T-cell (primary cell): ENCODE data around the gene NYAP2. TPM values are rescaled to one million over a fixed set of nuclear protein-coding genes. Genes with fewer than 3 reads are reported as not detected.

Experiments used
- ATAC-seq, 4 experiments: fragments of 200-7000 bp in 3 of 4; fragments of 150-1000 bp in 1 of 4; cut with Tn5 transposase; replicated peaks in 1 of 4; 1 replicate in 3 of 4; 2 replicates in 1 of 4; pipeline ENCODE4 v1.10.0; 2021; ENCODE audit warnings: moderate library complexity in 3 of 4, mild to moderate bottlenecking in 2 of 4, moderate number of reproducible peaks in 1 of 4
- CTCF ChIA-PET, 2 donors: fragments of 300-600 bp; sonication (Branson Sonifier 250); formaldehyde crosslinking; loops; one replicate each; lab custom pipeline; 2022; ENCODE audit warnings: antibody characterized with exemption in 2 of 2; lab: Charles Lee
- POLR2A ChIA-PET, 2 donors: fragments of 300-600 bp; sonication (Branson Sonifier 250); formaldehyde crosslinking; loops; one replicate each; lab custom pipeline; 2022; ENCODE audit warnings: antibody characterized with exemption in 2 of 2; lab: Charles Lee
- DNase-seq, 35 experiments: peaks; one replicate each; pipeline versions ENCODE4 v3.0.0 to v3.0.0-alpha.2; 2013 to 2023
- H3K27ac ChIP-seq: one replicate; pipeline ENCODE4 v1.5.1; 2013; ENCODE audit warnings: low read length
- H3K27me3 ChIP-seq, 2 experiments: replicated peaks in 1 of 2; 1 replicate in 1 of 2; 2 replicates in 1 of 2; pipeline versions ENCODE4 v1.6.1 to v1.7.0; 2013; ENCODE audit warnings: low read length in 1 of 2, mixed read lengths in 1 of 2; ENCODE audit not compliant: control insufficient read depth in 2 of 2, insufficient read depth in 2 of 2; ENCODE audit errors: extremely low read depth in 1 of 2
- H3K36me3 ChIP-seq, 2 donors: 1 replicate in 1 of 2; 2 replicates in 1 of 2; pipeline versions ENCODE4 v1.6.1 to v1.7.0; 2013; ENCODE audit warnings: low read length in 1 of 2; ENCODE audit not compliant: control insufficient read depth in 2 of 2, insufficient read depth in 1 of 2; ENCODE audit errors: extremely low read depth in 1 of 2
- H3K4me1 ChIP-seq, 2 experiments: 1 replicate in 1 of 2; 2 replicates in 1 of 2; pipeline versions ENCODE4 v1.6.1 to v1.7.0; 2013; ENCODE audit warnings: low read length in 2 of 2, mixed read lengths in 1 of 2; ENCODE audit not compliant: insufficient read depth in 2 of 2, control insufficient read depth in 1 of 2; ENCODE audit errors: extremely low read depth in 1 of 2
- H3K4me3 ChIP-seq, 2 donors: 1 replicate in 1 of 2; 2 replicates in 1 of 2; pipeline versions ENCODE4 v1.5.1 to v1.7.0; 2013; ENCODE audit warnings: mild to moderate bottlenecking in 2 of 2, low read length in 1 of 2, moderate library complexity in 1 of 2; ENCODE audit not compliant: control insufficient read depth in 1 of 2; ENCODE audit errors: extremely low read depth in 1 of 2
- H3K9me3 ChIP-seq: 2 replicates; pipeline ENCODE4 v1.7.0; 2013
- H3K27ac Mint-ChIP-seq, 2 donors: one replicate each; pipeline ENCODE4 v1.8.0; 2020 to 2021; ENCODE audit warnings: mild to moderate bottlenecking in 2 of 2, mixed read lengths in 2 of 2
- H3K27me3 Mint-ChIP-seq, 2 donors: one replicate each; pipeline ENCODE4 v1.8.0; 2021 to 2022; ENCODE audit warnings: mixed read lengths in 2 of 2
- H3K36me3 Mint-ChIP-seq: one replicate; pipeline ENCODE4 v1.8.0; 2021; ENCODE audit warnings: mixed read lengths
- H3K4me1 Mint-ChIP-seq, 3 donors: one replicate each; pipeline ENCODE4 v1.8.0; 2020 to 2022; ENCODE audit warnings: mixed read lengths in 3 of 3, mild to moderate bottlenecking in 1 of 3
- H3K4me3 Mint-ChIP-seq, 3 donors: one replicate each; pipeline ENCODE4 v1.8.0; 2020 to 2022; ENCODE audit warnings: mild to moderate bottlenecking in 3 of 3, mixed read lengths in 3 of 3, moderate library complexity in 3 of 3
- H3K9me3 Mint-ChIP-seq, 3 donors: one replicate each; pipeline ENCODE4 v1.8.0; 2020 to 2022; ENCODE audit warnings: mixed read lengths in 3 of 3
- WGBS: methylation state at CpG from one replicate; pipeline ENCODE4 v1.1.5; 2013; ENCODE audit warnings: missing lambda C conversion rate; ENCODE audit not compliant: insufficient coverage; 5-methylcytosine and 5-hydroxymethylcytosine counted together
- total RNA-seq, 35 experiments: library from RNA in 6 of 35; stranded (reverse) in 6 of 35; fragments of 120-200 nt in 1 of 35; gene quantifications; one replicate each; pipeline versions ENCODE4 v1.2.1 to v1.2.4 and lab custom pipeline; 2013 to 2026

Gene NYAP2
- total RNA-seq, 5 donors from 2014 or later (not counting 1 experiment from before 2014, with no cell fraction given): 0.06 to 0.15 TPM; not detected in 3

DNA sequence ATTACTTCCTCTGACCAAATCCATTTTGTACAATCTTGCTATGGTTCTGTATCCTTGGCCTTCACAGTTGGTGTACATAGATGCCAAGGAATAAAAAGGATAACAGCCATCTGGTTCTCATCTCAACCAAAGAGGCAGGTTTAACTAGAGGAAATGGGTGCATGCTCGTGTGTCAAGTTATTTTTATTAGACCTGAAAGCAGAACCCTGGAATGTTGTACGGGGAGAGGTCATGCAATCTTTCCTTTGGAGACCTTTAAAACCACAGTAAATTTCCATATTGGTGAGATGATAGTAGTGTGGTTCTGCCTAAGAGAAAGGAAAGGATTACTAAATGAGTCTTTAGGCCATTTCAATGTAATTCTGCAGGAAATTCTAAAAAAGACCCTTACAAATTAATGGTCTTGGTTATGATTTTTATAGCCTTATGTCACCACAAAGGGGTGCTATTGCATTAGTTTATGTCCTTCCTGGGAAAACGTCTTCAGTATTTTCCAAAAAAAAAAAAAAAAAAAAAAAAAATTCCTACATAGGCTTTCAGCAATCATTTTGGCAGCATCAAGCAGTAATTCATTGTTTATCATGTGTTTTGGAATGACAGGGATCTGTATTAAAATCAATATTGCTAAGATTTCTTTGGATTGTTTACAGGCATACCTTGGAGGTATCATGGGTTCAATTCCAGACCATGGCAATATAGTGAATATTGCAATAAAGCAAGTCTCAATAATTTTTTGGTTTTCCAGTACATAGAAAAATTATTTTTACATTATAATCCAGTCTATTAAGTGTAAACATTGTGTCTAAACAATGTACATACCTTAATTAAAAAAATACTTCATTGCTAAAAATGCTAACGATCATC, 270.8 kb downstream of the NYAP2 start:
- ChIA-PET CTCF (interaction anchor here (1.0 to 1.6 kb wide), 4 partner anchors 11 to 1568 kb away, joined by 3 to 13 read pairs (median 4); no protein-coding TSS in a partner anchor), POLR2A (interaction anchor here in 1 of 2 donors (0.5 kb wide), 1 partner anchor 322 kb away, joined by 5 read pairs; no protein-coding TSS in a partner anchor)
- DNase-seq: peak in 1 of 35 experiments; percentile 6
- H3K4me1 ChIP-seq: no peaks in the 10 kb centered on the region
- H3K9me3 Mint-ChIP-seq: no peaks in the 10 kb centered on the region
- H3K9me3 ChIP-seq: no peaks in the 10 kb centered on the region
- no peaks in the 10 kb centered on the region for H3K4me1 Mint-ChIP-seq
- no peak overlapping the region for H3K4me3 Mint-ChIP-seq
- H3K36me3 Mint-ChIP-seq: no peaks in the 10 kb centered on the region
- H3K27ac Mint-ChIP-seq: no peak overlapping the region
- WGBS: 29% methylated on average over 1 of the region's 4 CpGs
- no peak overlapping the region for H3K4me3 ChIP-seq
- H3K36me3 ChIP-seq: no peaks in the 10 kb centered on the region
- H3K27ac ChIP-seq: no peak overlapping the region
- no peaks in the 10 kb centered on the region for H3K27me3 ChIP-seq
- H3K27me3 Mint-ChIP-seq: peaks cover 0 to 7% of the 10 kb centered on the region in 2 donors
- ATAC-seq: no peak

DNA sequence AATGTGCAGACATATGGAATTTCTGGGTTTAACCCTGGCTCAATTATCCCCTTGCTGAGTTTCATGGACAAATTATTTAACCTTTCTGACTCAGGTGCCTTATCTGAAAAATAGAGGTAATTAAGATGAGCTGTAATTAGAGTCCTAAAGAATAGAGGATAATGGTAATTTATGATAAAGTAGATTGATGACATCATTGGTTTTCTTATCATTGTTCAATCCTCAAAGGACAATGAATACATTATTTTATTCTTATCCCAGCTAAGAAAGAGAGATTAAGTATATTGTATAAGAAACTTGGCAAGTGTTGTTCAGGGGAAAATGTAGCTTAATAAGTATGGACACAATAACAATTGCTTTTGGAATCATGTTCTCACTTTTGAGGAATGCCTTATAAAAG, 279.3 kb downstream of the NYAP2 start:
- H3K9me3 ChIP-seq: no peaks in the 10 kb centered on the region

GRCh38 chr2:225683258-225683657, 283.7 kb downstream of the NYAP2 start:
- Histone ChIP-seq H3K36me3 (no peaks in the 10 kb centered on the region), H3K4me1 (no peaks in the 10 kb centered on the region), H3K27ac (no peak overlapping the region), H3K4me3 (no peak overlapping the region), H3K27me3 (no peaks in the 10 kb centered on the region), H3K9me3 (no peaks in the 10 kb centered on the region)
- POLR2A ChIA-PET: no interaction called here
- Mint-ChIP-seq H3K27ac (no peak overlapping the region), H3K4me3 (no peak overlapping the region), H3K36me3 (no peaks in the 10 kb centered on the region), H3K27me3 (peaks cover 4 to 34% of the 10 kb centered on the region in 2 donors), H3K4me1 (no peaks in the 10 kb centered on the region), H3K9me3 (no peaks in the 10 kb centered on the region)
- no CpG with 5 or more reads among the region's 2 CpGs for WGBS
- ATAC-seq (no peak), DNase-seq (no peak)
- CTCF ChIA-PET: no interaction called here

More for the DNA sequence above, 279.3 kb downstream of the NYAP2 start:
- ChIA-PET POLR2A (interaction anchor here in 1 of 2 donors (0.7 kb wide), 1 partner anchor 877 kb away, joined by 4 read pairs; no protein-coding TSS in a partner anchor), CTCF (interaction anchor here (0.6 to 1.3 kb wide), 4 partner anchors 13 to 1472 kb away, joined by 3 to 5 read pairs (median 4); no protein-coding TSS in a partner anchor)
- Histone ChIP-seq H3K27me3 (no peaks in the 10 kb centered on the region), H3K4me3 (no peak overlapping the region), H3K4me1 (no peaks in the 10 kb centered on the region), H3K36me3 (no peaks in the 10 kb centered on the region), H3K27ac (no peak overlapping the region)
- no peak for ATAC-seq
- Mint-ChIP-seq H3K9me3 (no peaks in the 10 kb centered on the region), H3K27ac (no peak overlapping the region), H3K4me1 (no peaks in the 10 kb centered on the region), H3K36me3 (no peaks in the 10 kb centered on the region), H3K27me3 (peaks cover 4 to 31% of the 10 kb centered on the region in 2 donors), H3K4me3 (no peak overlapping the region)
- no peak for DNase-seq

GRCh38 chr2:225690153-225690552, 290.6 kb downstream of the NYAP2 start:
- DNase-seq (no peak), ATAC-seq (no peak)
- Histone ChIP-seq H3K36me3 (no peaks in the 10 kb centered on the region), H3K4me1 (no peaks in the 10 kb centered on the region), H3K27me3 (no peaks in the 10 kb centered on the region), H3K4me3 (no peak overlapping the region), H3K27ac (no peak overlapping the region), H3K9me3 (no peaks in the 10 kb centered on the region)
- peaks cover 14 to 19% of the 10 kb centered on the region in 2 donors for H3K27me3 Mint-ChIP-seq
- POLR2A ChIA-PET: no interaction called here
- no peak overlapping the region for H3K27ac Mint-ChIP-seq
- no peaks in the 10 kb centered on the region for H3K4me1 Mint-ChIP-seq
- no peak overlapping the region for H3K4me3 Mint-ChIP-seq
- H3K9me3 Mint-ChIP-seq: no peaks in the 10 kb centered on the region
- no peaks in the 10 kb centered on the region for H3K36me3 Mint-ChIP-seq
- CTCF ChIA-PET: no interaction called here
- no CpG with 5 or more reads among the region's 1 CpG for WGBS

DNA sequence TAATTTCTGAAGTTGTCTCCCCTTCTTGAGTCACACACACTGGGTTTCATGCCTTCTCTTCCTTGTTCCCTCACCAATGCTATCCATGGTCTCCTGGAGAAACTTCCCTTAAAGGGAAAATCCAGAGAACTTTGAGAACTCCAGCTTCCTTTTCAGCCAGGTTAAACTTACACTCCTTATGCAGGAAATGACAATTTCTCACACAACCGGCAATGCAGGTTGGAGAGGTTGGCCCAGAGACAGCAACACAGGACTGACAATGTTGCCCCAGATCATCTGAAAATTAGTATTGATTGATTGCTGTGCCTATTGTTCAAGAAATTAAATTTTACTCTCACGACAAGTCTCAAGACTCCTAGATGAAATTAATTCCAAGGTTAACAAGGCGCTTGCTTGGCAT, 292.2 kb downstream of the NYAP2 start:
- no peak for ATAC-seq
- no CpG with 5 or more reads among the region's 3 CpGs for WGBS

DNA sequence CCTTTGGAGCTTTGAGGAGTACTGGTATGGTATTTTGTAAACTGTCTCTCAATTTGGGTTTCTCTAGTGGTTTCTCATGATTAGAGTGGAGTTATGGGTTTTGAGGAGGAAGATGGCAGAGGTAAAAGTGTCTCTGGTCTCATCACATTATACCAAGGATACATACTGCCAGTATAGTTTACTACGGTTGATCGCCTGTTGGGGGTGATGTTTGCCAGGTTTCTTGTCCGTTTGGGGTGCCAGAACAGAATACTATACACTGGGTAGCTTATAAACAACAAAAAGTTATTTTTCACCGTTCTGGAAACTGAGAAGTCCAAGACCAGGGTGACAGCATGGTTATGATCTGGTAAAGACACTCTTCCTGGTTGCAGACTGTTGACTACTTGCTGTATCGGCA, 293.7 kb downstream of the NYAP2 start:
- WGBS: no CpG with 5 or more reads among the region's 5 CpGs
- H3K36me3 ChIP-seq: no peaks in the 10 kb centered on the region
- ChIA-PET CTCF (no interaction called here), POLR2A (no interaction called here)
- H3K9me3 ChIP-seq: no peaks in the 10 kb centered on the region
- no peak overlapping the region for H3K27ac Mint-ChIP-seq
- H3K4me3 Mint-ChIP-seq: no peak overlapping the region
- H3K9me3 Mint-ChIP-seq: no peaks in the 10 kb centered on the region
- no peaks in the 10 kb centered on the region for H3K4me1 ChIP-seq
- H3K27ac ChIP-seq: no peak overlapping the region
- ATAC-seq: no peak
- no peak overlapping the region for H3K4me3 ChIP-seq
- no peaks in the 10 kb centered on the region for H3K27me3 ChIP-seq
- no peaks in the 10 kb centered on the region for H3K36me3 Mint-ChIP-seq
- no peaks in the 10 kb centered on the region for H3K4me1 Mint-ChIP-seq
- no peak for DNase-seq
- H3K27me3 Mint-ChIP-seq: peaks cover 11 to 13% of the 10 kb centered on the region in 2 donors

More for the DNA sequence above, 292.2 kb downstream of the NYAP2 start:
- H3K27me3 ChIP-seq: no peaks in the 10 kb centered on the region
- no peak overlapping the region for H3K27ac ChIP-seq
- Mint-ChIP-seq H3K27me3 (peaks cover 14 to 19% of the 10 kb centered on the region in 2 donors), H3K9me3 (no peaks in the 10 kb centered on the region), H3K36me3 (no peaks in the 10 kb centered on the region), H3K4me1 (no peaks in the 10 kb centered on the region), H3K27ac (no peak overlapping the region), H3K4me3 (no peak overlapping the region)
- POLR2A ChIA-PET: no interaction called here
- no peaks in the 10 kb centered on the region for H3K36me3 ChIP-seq
- no peaks in the 10 kb centered on the region for H3K9me3 ChIP-seq
- no peak for DNase-seq
- CTCF ChIA-PET: no interaction called here
- H3K4me3 ChIP-seq: no peak overlapping the region
- H3K4me1 ChIP-seq: no peaks in the 10 kb centered on the region
